Stomach smooth muscle (tissue), 2 donors: ENCODE results near the gene TARBP1.
A peak's percentile ranks its signal among the peaks of the same experiment; 100 is the strongest.

ENCODE experiments used
- H3K27ac ChIP-seq: one replicate; pipeline ENCODE4 v1.7.0; 2013; ENCODE audit warnings: mild to moderate bottlenecking, low read length, inconsistent platforms
- H3K27me3 ChIP-seq, 2 donors: one replicate each; pipeline ENCODE4 v1.7.0; 2013; ENCODE audit warnings: low read length in 2 of 2; ENCODE audit not compliant: insufficient read depth in 2 of 2, control insufficient read depth in 1 of 2
- H3K36me3 ChIP-seq, 2 donors: one replicate each; pipeline ENCODE4 v1.7.0; 2013; ENCODE audit warnings: low read length in 2 of 2; ENCODE audit not compliant: control insufficient read depth in 2 of 2, insufficient read depth in 2 of 2
- H3K4me1 ChIP-seq: one replicate; pipeline ENCODE4 v1.7.0; 2013; ENCODE audit warnings: low read length; ENCODE audit not compliant: control insufficient read depth, insufficient read depth
- H3K4me3 ChIP-seq, 2 donors: one replicate each; pipeline ENCODE4 v1.7.0; 2013; ENCODE audit warnings: low read length in 2 of 2
- H3K9ac ChIP-seq, 2 donors: one replicate each; pipeline ENCODE4 v1.7.0; 2013; ENCODE audit warnings: low read length in 2 of 2, mild to moderate bottlenecking in 1 of 2
- H3K9me3 ChIP-seq, 2 donors: one replicate each; pipeline ENCODE4 v1.7.0; 2013; ENCODE audit warnings: low read length in 2 of 2; ENCODE audit not compliant: control insufficient read depth in 2 of 2
- donor health status: healthy.
- donor health status: Pancreatic carcinoma.

The TARBP1 gene

GRCh38 chr1:234495231-234495990 lies 16.4 kb upstream of the TARBP1 start:
- no peaks in the 10 kb centered on the region for H3K27me3 ChIP-seq
- no peaks in the 10 kb centered on the region for H3K36me3 ChIP-seq
- H3K4me1 ChIP-seq: peaks cover 28% of the 10 kb centered on the region
- H3K9me3 ChIP-seq: no peaks in the 10 kb centered on the region
- no peak overlapping the region for H3K4me3 ChIP-seq
- H3K9ac ChIP-seq: no peak overlapping the region
- H3K27ac ChIP-seq: no peak overlapping the region

- H3K27ac ChIP-seq: no peak overlapping the region
- H3K27me3 ChIP-seq: no peaks in the 10 kb centered on the region
- no peak overlapping the region for H3K9ac ChIP-seq
- peaks cover 14% of the 10 kb centered on the region for H3K4me1 ChIP-seq
- H3K36me3 ChIP-seq: no peaks in the 10 kb centered on the region
- H3K4me3 ChIP-seq: no peak overlapping the region
- no peaks in the 10 kb centered on the region for H3K9me3 ChIP-seq
Measured at GRCh38 chr1:234494049-234494448, 15.1 kb upstream of the TARBP1 start.

- Histone ChIP-seq H3K4me3 (no peak overlapping the region), H3K4me1 (peaks cover 11% of the 10 kb centered on the region), H3K9me3 (no peaks in the 10 kb centered on the region), H3K36me3 (no peaks in the 10 kb centered on the region), H3K27ac (no peak overlapping the region), H3K27me3 (no peaks in the 10 kb centered on the region), H3K9ac (no peak overlapping the region)
Measured at GRCh38 chr1:234490793-234491479, 12.0 kb upstream of the TARBP1 start.

GRCh38 chr1:234489698-234490077 lies 10.7 kb upstream of the TARBP1 start:
- Histone ChIP-seq H3K27ac (no peak overlapping the region), H3K9ac (no peak overlapping the region), H3K36me3 (no peaks in the 10 kb centered on the region), H3K9me3 (no peaks in the 10 kb centered on the region), H3K4me3 (no peak overlapping the region), H3K4me1 (peaks cover 5% of the 10 kb centered on the region), H3K27me3 (no peaks in the 10 kb centered on the region)

- peaks cover 5% of the 10 kb centered on the region for H3K4me1 ChIP-seq
- H3K27me3 ChIP-seq: no peaks in the 10 kb centered on the region
- H3K9ac ChIP-seq: no peak overlapping the region
- H3K9me3 ChIP-seq: no peaks in the 10 kb centered on the region
- H3K27ac ChIP-seq: no peak overlapping the region
- H3K4me3 ChIP-seq: no peak overlapping the region
- no peaks in the 10 kb centered on the region for H3K36me3 ChIP-seq
Measured at GRCh38 chr1:234489007-234489697, 10.2 kb upstream of the TARBP1 start.

- Histone ChIP-seq H3K9me3 (no peaks in the 10 kb centered on the region), H3K4me1 (peaks cover 5% of the 10 kb centered on the region), H3K4me3 (no peak overlapping the region), H3K36me3 (no peaks in the 10 kb centered on the region), H3K27ac (no peak overlapping the region), H3K27me3 (no peaks in the 10 kb centered on the region), H3K9ac (no peak overlapping the region)
Measured at GRCh38 chr1:234488054-234489006, 9.4 kb upstream of the TARBP1 start.

GRCh38 chr1:234486858-234487840 lies 8.2 kb upstream of the TARBP1 start:
- Histone ChIP-seq H3K9ac (peak overlapping the region in 1 of 2 donors; percentile 43), H3K36me3 (no peaks in the 10 kb centered on the region), H3K4me3 (peak overlapping the region; percentile 33 to 62), H3K27ac (peak overlapping the region; percentile 6), H3K9me3 (no peaks in the 10 kb centered on the region), H3K27me3 (no peaks in the 10 kb centered on the region), H3K4me1 (peaks cover 5% of the 10 kb centered on the region)

- no peaks in the 10 kb centered on the region for H3K27me3 ChIP-seq
- H3K4me3 ChIP-seq: no peak overlapping the region
- no peaks in the 10 kb centered on the region for H3K36me3 ChIP-seq
- H3K9me3 ChIP-seq: no peaks in the 10 kb centered on the region
- H3K27ac ChIP-seq: no peak overlapping the region
- H3K4me1 ChIP-seq: peaks cover 5% of the 10 kb centered on the region
- no peak overlapping the region for H3K9ac ChIP-seq
Measured at GRCh38 chr1:234484991-234485739, 6.2 kb upstream of the TARBP1 start.

GRCh38 chr1:234484218-234484617 lies 5.2 kb upstream of the TARBP1 start:
- no peak overlapping the region for H3K4me3 ChIP-seq
- no peaks in the 10 kb centered on the region for H3K27me3 ChIP-seq
- H3K36me3 ChIP-seq: no peaks in the 10 kb centered on the region
- peaks cover 7% of the 10 kb centered on the region for H3K4me1 ChIP-seq
- H3K27ac ChIP-seq: no peak overlapping the region
- no peaks in the 10 kb centered on the region for H3K9me3 ChIP-seq
- H3K9ac ChIP-seq: no peak overlapping the region
